Neural cell (in vitro differentiated cells): ENCODE data around the gene SCN10A. TPM values are rescaled to one million over a fixed set of nuclear protein-coding genes. Genes with fewer than 3 reads are reported as not detected.

Experiments
- H2AFZ ChIP-seq: fragments of 200-600, 300-800 bp; sonication (generic), shearing (Covaris generic); 2 replicates; pipeline ENCODE4 v1.6.0; 2014; ENCODE audit warnings: low read depth, mild to moderate bottlenecking, antibody characterized with exemption, low read length, moderate library complexity
- H3F3A ChIP-seq: fragments of 200-600 bp; shearing (Covaris generic); 2 replicates; pipeline ENCODE4 v1.6.1; 2016; ENCODE audit warnings: mild to moderate bottlenecking, moderate library complexity, mixed read lengths, antibody characterized with exemption, low read length; ENCODE audit not compliant: insufficient read depth, poor library complexity, severe bottlenecking
- H3K27ac ChIP-seq: fragments of 200-600, 300-800 bp; sonication (generic), shearing (Covaris generic); 2 replicates; pipeline ENCODE4 v1.5.1; 2014; ENCODE audit warnings: mild to moderate bottlenecking, low read length, moderate library complexity
- H3K27me3 ChIP-seq: fragments of 300-800, 200-600 bp; sonication (generic), shearing (Covaris generic); 2 replicates; pipeline ENCODE4 v1.6.0; 2014; ENCODE audit warnings: mild to moderate bottlenecking, low read depth, low read length, moderate library complexity; ENCODE audit not compliant: insufficient read depth
- H3K36me3 ChIP-seq: fragments of 300-800, 200-600 bp; sonication (generic), shearing (Covaris generic); 2 replicates; pipeline ENCODE4 v1.5.1; 2014; ENCODE audit warnings: mild to moderate bottlenecking, antibody characterized with exemption, low read length, moderate library complexity; ENCODE audit not compliant: insufficient read depth
- H3K4me2 ChIP-seq: fragments of 300-800, 200-600 bp; sonication (generic), shearing (Covaris generic); 2 replicates; pipeline ENCODE4 v1.6.0; 2014; ENCODE audit warnings: mild to moderate bottlenecking, low read length
- H3K4me3 ChIP-seq: fragments of 300-800, 200-600 bp; sonication (generic), shearing (Covaris generic); 2 replicates; pipeline ENCODE4 v1.5.1; 2014; ENCODE audit warnings: mild to moderate bottlenecking, low read length, moderate library complexity
- H3K79me2 ChIP-seq: fragments of 200-600 bp; shearing (Covaris generic); replicated peaks from 2 replicates; pipeline ENCODE4 v1.6.0; 2014; ENCODE audit warnings: mild to moderate bottlenecking, low read length, moderate library complexity; ENCODE audit not compliant: insufficient read depth
- H3K9ac ChIP-seq: fragments of 300-800, 200-600 bp; sonication (generic), shearing (Covaris generic); 2 replicates; pipeline ENCODE4 v1.6.1; 2016; ENCODE audit warnings: mild to moderate bottlenecking, low read length, mixed read lengths
- H3K9me2 ChIP-seq: fragments of 200-600 bp; shearing (Covaris generic); 2 replicates; pipeline ENCODE4 v1.6.1; 2016; ENCODE audit warnings: mild to moderate bottlenecking, low read length, mixed read lengths; ENCODE audit not compliant: insufficient read depth
- H3K9me3 ChIP-seq: fragments of 200-600, 300-800 bp; sonication (generic), shearing (Covaris generic); 2 replicates; pipeline ENCODE4 v1.6.1; 2016; ENCODE audit warnings: mild to moderate bottlenecking, mixed run types, low read length, moderate library complexity, mixed read lengths
- H4K20me1 ChIP-seq: fragments of 200-600 bp; shearing (Covaris generic); 2 replicates; pipeline ENCODE4 v1.6.1; 2016; ENCODE audit warnings: mild to moderate bottlenecking, mixed run types; ENCODE audit not compliant: insufficient read depth
- CTCF ChIP-seq: fragments of 450-650 bp; IDR thresholded peaks from 2 replicates; pipeline ENCODE4 v1.5.1; 2014; ENCODE audit warnings: antibody characterized with exemption, mild to moderate bottlenecking, moderate library complexity; ENCODE audit not compliant: poor library complexity, severe bottlenecking
- EP300 ChIP-seq: fragments of 450-650 bp; conservative IDR thresholded peaks from 2 replicates; pipeline ENCODE4 v1.6.1; 2014; ENCODE audit warnings: antibody characterized with exemption, mild to moderate bottlenecking, moderate library complexity; ENCODE audit not compliant: poor library complexity, severe bottlenecking
- EZH2 ChIP-seq: fragments of 200-600, 300-800 bp; shearing (Covaris generic), sonication (generic); IDR thresholded peaks from 2 replicates; pipeline ENCODE4 v1.6.1; 2014; ENCODE audit warnings: antibody characterized with exemption, low read length, borderline replicate concordance, mild to moderate bottlenecking; ENCODE audit not compliant: insufficient read depth, poor library complexity, severe bottlenecking
- MXI1 ChIP-seq: fragments of 450-650 bp; conservative IDR thresholded peaks from 2 replicates; pipeline ENCODE4 v1.6.1; 2014; ENCODE audit warnings: antibody characterized with exemption, mild to moderate bottlenecking; ENCODE audit not compliant: poor library complexity, severe bottlenecking
- POLR2AphosphoS5 ChIP-seq: IDR thresholded peaks from 2 replicates; pipeline ENCODE4 v1.6.1; 2012
- RAD21 ChIP-seq: fragments of 450-650 bp; conservative IDR thresholded peaks from 2 replicates; pipeline ENCODE4 v1.6.1; 2014; ENCODE audit warnings: antibody characterized with exemption, mild to moderate bottlenecking, moderate library complexity
- SMC3 ChIP-seq: fragments of 450-650 bp; conservative IDR thresholded peaks from 2 replicates; pipeline ENCODE4 v1.6.1; 2014; ENCODE audit warnings: antibody characterized with exemption, mild to moderate bottlenecking, moderate library complexity; ENCODE audit not compliant: poor library complexity
- TAF1 ChIP-seq: IDR thresholded peaks from 2 replicates; pipeline ENCODE4 v1.6.1; 2012; ENCODE audit warnings: low read depth
- polyA minus RNA-seq: library from RNA; depleted of rRNA, polyadenylated mRNA; stranded (reverse); fragments of >200 nt; gene quantifications from 2 replicates; pipeline ENCODE4 v1.2.3, GENCODE V29; 2014
- polyA plus RNA-seq: library from polyadenylated mRNA; depleted of rRNA; stranded (reverse); fragments of >200 nt; gene quantifications from 2 replicates; pipeline ENCODE4 v1.2.3, GENCODE V29; 2014
- TF ChIP-seq, protein P1 (sequence below): IDR thresholded peaks from 2 replicates; pipeline ENCODE4 v1.6.1; 2012; ENCODE audit warnings: borderline replicate concordance

SCN10A gene
- polyA plus RNA-seq (not detected in 2 replicates), polyA minus RNA-seq (not detected in 2 replicates)

GRCh38 chr3:38816026-38816425 is at the start of gene SCN10A:
Gene SCN10A, minus strand, starts transcription at chr3:38816217. Its CDS starts 22,207 bp downstream, at chr3:38794010.
- TF ChIP-seq POLR2AphosphoS5 (no peak), RAD21 (no peak)
- Histone ChIP-seq H3K36me3 (no peaks in the 10 kb centered on the region), H3K9me2 (no peaks in the 10 kb centered on the region), H3K79me2 (no peaks in the 10 kb centered on the region), H3K9me3 (no peaks in the 10 kb centered on the region), H3F3A (no peaks in the 10 kb centered on the region), H3K4me3 (no peak within 1 kb of the TSS), H3K4me2 (no peak within 1 kb of the TSS), H4K20me1 (no peaks in the 10 kb centered on the region), H3K9ac (no peak within 1 kb of the TSS), H3K27ac (no peak within 1 kb of the TSS), H2AFZ (no peak within 1 kb of the TSS), H3K27me3 (no peaks in the 10 kb centered on the region)

DNA sequence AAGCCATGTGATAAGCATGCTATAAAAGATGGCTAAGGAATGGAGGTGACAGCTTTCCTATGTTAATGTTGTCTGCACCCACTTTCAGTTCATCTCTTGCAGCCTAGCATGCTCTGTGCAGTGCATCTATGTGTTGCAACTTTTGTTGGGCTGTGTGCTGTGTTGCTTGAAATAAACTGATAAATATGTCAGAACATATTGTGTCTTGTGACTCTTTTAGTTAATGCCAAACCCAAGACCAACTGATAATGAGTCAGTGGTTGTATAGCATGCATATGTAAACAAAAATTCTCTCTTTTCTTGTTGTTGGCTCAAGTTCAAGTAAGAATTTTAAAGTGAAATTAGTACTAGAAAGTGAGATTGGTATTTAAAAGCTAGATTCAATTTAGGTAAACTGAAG is 37.0 kb upstream of the SCN10A start:
- Histone ChIP-seq H3F3A (no peaks in the 10 kb centered on the region), H4K20me1 (no peaks in the 10 kb centered on the region), H3K9me3 (no peaks in the 10 kb centered on the region)

DNA sequence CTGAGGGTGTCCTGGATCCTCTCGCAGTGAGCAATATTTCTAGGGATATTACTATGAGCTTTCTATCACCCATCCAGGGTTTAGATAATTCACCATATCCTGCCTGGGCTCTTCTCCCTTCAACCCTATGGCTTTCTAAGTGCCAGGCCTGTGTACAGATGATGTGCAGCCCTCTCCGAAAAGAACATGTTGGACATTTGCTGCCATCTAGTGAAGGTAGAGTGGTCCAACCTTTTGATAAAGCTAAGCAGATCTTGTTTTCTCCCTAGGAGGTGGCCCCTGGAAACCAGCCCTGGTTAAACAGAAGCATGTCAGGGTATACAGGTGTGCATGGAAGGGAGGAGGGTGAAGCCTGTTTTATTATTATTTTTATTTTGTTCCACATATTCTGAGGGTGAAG is 27.9 kb upstream of the SCN10A start:
- Histone ChIP-seq H3K36me3 (no peaks in the 10 kb centered on the region), H3K9me3 (no peaks in the 10 kb centered on the region), H2AFZ (no peak overlapping the region), H3K4me2 (no peak overlapping the region), H3K4me3 (no peak overlapping the region), H3K9ac (no peak overlapping the region), H3K27me3 (no peaks in the 10 kb centered on the region), H3F3A (no peaks in the 10 kb centered on the region), H4K20me1 (no peaks in the 10 kb centered on the region), H3K9me2 (no peaks in the 10 kb centered on the region), H3K27ac (no peak overlapping the region), H3K79me2 (no peaks in the 10 kb centered on the region)
- TF ChIP-seq CTCF (peak; percentile 75), SMC3 (peak; percentile 77), POLR2AphosphoS5 (no peak), RAD21 (peak; percentile 80), EZH2 (no peak), MXI1 (no peak), TAF1 (no peak), EP300 (no peak)
- TF ChIP-seq, protein P1, sequence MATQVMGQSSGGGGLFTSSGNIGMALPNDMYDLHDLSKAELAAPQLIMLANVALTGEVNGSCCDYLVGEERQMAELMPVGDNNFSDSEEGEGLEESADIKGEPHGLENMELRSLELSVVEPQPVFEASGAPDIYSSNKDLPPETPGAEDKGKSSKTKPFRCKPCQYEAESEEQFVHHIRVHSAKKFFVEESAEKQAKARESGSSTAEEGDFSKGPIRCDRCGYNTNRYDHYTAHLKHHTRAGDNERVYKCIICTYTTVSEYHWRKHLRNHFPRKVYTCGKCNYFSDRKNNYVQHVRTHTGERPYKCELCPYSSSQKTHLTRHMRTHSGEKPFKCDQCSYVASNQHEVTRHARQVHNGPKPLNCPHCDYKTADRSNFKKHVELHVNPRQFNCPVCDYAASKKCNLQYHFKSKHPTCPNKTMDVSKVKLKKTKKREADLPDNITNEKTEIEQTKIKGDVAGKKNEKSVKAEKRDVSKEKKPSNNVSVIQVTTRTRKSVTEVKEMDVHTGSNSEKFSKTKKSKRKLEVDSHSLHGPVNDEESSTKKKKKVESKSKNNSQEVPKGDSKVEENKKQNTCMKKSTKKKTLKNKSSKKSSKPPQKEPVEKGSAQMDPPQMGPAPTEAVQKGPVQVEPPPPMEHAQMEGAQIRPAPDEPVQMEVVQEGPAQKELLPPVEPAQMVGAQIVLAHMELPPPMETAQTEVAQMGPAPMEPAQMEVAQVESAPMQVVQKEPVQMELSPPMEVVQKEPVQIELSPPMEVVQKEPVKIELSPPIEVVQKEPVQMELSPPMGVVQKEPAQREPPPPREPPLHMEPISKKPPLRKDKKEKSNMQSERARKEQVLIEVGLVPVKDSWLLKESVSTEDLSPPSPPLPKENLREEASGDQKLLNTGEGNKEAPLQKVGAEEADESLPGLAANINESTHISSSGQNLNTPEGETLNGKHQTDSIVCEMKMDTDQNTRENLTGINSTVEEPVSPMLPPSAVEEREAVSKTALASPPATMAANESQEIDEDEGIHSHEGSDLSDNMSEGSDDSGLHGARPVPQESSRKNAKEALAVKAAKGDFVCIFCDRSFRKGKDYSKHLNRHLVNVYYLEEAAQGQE: no peak

More for the DNA sequence above, 37.0 kb upstream of the SCN10A start:
- no peak overlapping the region for H3K4me3 ChIP-seq
- no peaks in the 10 kb centered on the region for H3K36me3 ChIP-seq
- H3K9me2 ChIP-seq: no peaks in the 10 kb centered on the region
- no peak overlapping the region for H3K4me2 ChIP-seq
- TF ChIP-seq CTCF (no peak), SMC3 (no peak), MXI1 (no peak), RAD21 (no peak), EP300 (no peak), EZH2 (no peak)
- H3K9ac ChIP-seq: no peak overlapping the region
- no peak overlapping the region for H2AFZ ChIP-seq
- no peak overlapping the region for H3K27ac ChIP-seq
- H3K79me2 ChIP-seq: no peaks in the 10 kb centered on the region
- H3K27me3 ChIP-seq: no peaks in the 10 kb centered on the region
